IPS-18c (cell line): Measurements from ENCODE around the gene DROSHA.

Experiments used
- H3K4me3 ChIP-seq: 2 replicates; pipeline ENCODE4 v1.7.0; 2013; ENCODE audit warnings: low read depth, mild to moderate bottlenecking, low read length, moderate library complexity; ENCODE audit not compliant: insufficient read depth
- H3K9me3 ChIP-seq: one replicate; pipeline ENCODE4 v1.6.1; 2013; ENCODE audit warnings: mild to moderate bottlenecking, low read length, moderate library complexity; ENCODE audit not compliant: control insufficient read depth, insufficient read depth

DROSHA gene

DNA sequence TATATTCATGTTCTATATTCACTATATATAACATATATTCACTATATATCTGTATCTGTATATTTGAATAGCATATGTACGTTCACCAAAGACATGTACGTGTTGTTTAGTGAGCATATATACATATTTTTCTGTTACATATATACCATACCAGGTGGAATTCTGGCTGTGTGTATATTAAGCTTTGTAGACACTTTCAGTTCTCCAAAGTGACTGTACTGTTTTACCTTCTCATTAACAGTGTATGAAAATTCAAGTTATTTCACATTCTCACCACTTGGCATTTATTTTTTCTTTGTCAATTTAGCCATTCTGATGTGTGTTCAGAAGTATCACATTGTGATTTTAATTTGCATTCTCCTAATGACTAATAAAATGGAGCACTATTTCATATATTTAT is 52.2 kb downstream of the DROSHA start:
- H3K4me3 ChIP-seq, result no peak overlapping the region
- no peaks in the 10 kb centered on the region for H3K9me3 ChIP-seq

DNA sequence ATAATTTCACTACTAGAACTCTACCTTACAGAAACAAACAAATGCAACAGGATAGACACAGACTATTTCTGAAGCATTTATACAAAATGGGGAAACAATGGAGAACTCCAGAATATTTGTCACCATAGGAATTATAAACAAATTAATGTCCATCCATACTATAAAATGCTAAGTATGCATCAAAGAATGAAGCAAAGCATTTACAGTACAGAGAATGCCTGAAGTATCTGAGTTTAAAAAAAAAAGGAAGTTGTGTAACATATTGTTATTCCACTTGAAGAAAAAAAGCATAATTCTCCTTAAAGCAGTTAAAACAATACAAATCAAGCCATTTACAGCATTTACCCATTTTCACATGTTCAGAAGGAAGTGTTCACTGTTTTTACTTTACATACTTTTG is 53.0 kb downstream of the DROSHA start:
- H3K9me3 ChIP-seq, result no peaks in the 10 kb centered on the region
- no peak overlapping the region for H3K4me3 ChIP-seq

DNA sequence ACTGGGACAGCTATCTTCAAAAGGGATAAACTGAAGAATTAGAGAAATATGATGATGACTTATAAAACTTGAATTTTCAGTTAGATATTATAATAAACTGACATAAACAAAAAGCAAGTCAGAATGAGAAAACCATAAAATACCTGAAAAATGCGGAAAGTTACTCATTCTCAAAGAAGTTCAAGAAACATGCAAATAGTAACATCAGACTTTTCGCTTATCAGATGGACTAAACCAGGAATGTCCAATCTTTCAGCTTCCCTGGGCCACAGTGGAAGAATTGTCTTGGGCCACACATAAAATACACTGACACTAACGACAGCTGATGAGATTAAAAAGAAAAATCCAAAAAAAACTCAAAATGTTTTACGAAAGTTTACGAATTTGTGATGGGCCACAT is 53.9 kb downstream of the DROSHA start:
- Histone ChIP-seq H3K9me3 (no peaks in the 10 kb centered on the region), H3K4me3 (no peak overlapping the region)

DNA sequence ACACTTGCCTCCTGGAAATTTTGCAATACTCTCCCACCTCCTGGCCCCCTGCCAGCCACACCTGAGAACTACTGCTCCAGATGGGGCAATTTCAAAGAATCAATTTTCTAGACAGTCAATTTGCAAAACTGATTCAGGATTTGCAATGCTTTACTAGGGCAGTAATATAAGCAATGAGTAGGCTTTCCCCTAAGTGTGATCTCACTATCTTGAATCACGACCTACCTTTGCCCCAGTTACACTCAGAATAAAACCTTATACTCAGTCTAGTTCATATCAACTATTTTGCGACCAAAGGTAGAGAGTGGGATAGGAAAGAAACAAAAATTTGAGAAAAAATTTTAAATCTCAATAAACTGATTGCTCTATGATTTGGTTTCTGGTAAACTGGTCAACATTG is 54.4 kb downstream of the DROSHA start:
- Histone ChIP-seq H3K9me3 (no peaks in the 10 kb centered on the region), H3K4me3 (no peak overlapping the region)

DNA sequence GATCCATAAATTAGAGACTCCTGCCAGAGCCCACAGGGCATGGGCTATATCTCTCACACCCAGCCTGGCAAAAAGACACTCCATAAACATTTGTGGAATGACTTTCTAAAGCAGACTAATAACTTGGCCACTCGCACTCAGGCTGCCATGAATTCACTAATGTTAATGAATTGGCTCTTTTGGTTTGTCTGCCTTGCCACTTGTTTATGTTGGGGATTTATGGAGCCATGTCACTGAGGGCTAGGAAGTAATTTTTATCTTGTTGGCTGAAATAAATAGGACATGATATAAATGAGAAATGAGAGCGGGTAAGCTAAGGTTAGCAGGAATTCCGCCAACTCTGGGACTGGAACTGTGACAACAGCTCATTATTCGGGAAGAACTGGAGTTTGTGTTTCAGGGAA is 55.2 kb downstream of the DROSHA start:
- no peaks in the 10 kb centered on the region for H3K9me3 ChIP-seq
- no peak overlapping the region for H3K4me3 ChIP-seq

DNA sequence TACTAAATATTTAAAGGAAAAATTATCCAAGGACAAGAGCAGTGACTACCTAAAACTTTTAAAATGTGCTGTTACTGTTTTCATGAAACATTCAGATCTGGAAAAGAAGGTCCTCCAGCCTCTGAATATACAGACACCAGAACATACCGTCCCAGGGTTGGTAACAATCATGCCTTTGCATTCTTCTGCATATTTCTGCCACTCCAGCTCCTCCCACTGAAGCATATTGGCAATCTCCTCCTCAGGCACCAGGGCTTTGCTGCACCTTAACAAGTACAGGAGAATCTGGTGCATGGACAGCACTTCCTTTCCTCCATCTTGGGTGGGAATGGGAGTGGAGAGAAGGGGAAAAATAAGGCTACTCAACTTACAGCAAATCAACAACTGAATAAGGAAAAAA is 60.0 kb downstream of the DROSHA start:
- Histone ChIP-seq H3K4me3 (no peak overlapping the region), H3K9me3 (no peaks in the 10 kb centered on the region)

DNA sequence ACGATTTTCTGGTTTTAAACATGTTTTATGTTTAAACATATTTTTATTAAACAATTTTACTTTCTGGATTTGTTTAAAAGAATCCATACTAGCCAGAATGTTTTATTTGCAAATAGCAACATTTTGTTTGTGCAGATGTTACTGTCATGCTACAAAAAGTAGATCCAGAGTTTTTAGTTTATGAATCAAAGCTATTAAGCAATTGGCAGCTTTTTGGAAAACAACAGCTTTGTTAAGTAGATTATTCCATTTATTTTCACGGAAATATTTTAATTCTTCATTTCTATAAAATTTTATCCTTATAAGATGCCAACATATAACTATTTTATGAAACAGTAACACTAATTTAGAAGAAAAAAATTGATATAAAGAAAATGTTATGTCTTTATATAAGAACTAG is 60.9 kb downstream of the DROSHA start:
- H3K9me3 ChIP-seq, result no peaks in the 10 kb centered on the region
- H3K4me3 ChIP-seq, result no peak overlapping the region

DNA sequence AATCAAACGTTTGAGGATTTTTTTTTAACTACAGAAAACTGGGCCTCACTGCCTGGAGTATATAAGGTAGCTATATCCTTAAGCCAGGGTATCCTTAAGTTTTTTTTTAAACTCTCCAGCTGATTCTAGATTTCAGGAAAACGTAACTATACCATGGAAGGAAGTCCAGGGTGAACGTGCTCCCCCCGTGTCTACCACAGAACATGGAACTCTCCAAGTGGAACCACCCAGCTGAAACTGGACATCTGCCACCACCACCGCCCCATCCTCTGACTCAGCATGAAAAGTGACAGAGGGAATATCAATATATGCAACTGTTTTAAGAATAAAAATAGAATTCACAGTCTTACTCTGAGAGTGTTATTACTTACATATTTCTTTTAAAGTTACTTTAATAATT is 61.3 kb downstream of the DROSHA start:
- Histone ChIP-seq H3K4me3 (no peak overlapping the region), H3K9me3 (no peaks in the 10 kb centered on the region)

DNA sequence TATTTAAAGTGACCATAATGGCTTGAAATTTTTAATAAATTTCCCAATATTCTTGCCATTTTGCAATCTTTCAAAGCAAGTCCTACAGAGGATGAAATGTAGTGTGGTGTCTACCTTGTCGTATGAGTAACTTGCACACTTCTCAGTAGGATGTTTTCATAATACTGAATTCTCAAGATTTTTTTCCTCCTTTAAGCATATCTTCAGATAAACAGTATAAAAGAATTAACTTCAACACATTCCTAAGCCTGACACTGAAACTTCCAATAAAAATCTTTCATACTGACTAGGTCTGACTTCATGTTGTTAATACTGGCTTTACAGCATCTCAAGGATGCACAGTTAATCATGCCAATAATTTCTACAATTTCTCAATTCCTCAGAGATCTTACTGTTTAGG is 62.0 kb downstream of the DROSHA start:
- Histone ChIP-seq H3K4me3 (no peak overlapping the region), H3K9me3 (no peaks in the 10 kb centered on the region)

DNA sequence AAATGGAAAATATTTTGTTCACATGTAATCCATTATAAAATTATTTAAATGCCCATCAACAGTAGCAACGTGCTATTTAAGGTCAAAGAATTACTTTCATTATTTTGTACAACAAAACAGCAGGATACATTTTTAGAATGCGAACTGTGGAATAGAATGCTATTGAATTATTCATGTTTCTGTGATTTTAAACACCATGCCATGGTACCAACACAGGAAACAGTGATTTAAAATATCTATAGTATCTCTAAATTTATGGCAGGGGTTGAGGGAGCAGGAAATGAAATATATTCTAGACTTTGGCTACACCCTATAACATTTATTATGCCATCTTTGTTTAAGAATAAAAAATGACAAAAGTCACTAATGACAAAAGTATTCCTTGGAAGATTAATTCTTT is 62.4 kb downstream of the DROSHA start:
- no peak overlapping the region for H3K4me3 ChIP-seq
- H3K9me3 ChIP-seq, result no peaks in the 10 kb centered on the region

DNA sequence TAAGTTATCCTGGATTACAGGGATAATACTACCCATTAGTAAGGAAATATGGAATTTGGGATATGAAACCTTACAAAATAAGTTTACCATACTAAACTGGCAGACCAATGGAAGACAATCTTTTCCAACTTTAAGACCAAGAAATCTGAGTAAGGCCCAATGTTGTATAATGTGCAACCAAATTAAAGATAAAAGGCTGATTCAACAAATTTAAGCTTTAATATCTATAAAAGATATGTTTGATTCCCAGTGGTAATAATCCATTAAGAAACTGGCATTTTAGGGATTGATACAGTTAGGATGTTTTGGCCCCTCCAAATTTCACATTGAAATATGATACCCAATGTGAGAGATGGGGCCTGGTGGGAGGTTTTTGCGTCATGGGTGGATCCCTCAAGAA is 66.6 kb downstream of the DROSHA start:
- H3K9me3 ChIP-seq, result no peaks in the 10 kb centered on the region
- no peak overlapping the region for H3K4me3 ChIP-seq

DNA sequence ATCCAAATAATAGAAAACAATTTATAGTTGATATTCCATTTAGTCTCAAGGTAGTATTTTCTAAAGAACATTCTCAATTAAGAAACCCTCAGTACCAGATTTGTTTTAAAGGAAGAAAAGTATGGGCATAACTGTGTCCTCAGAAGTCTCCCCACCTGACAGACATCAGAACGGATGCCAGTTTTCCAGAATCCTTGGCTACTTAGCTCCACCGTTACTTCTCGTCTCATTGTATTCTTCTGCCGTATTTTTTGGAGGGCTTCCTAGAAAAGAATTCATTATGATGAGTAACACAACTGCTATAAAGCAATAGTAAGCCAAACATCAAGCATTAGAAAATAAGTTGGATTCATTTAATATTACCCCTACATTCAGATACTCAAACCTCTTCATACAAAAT is 67.8 kb downstream of the DROSHA start:
- Histone ChIP-seq H3K9me3 (no peaks in the 10 kb centered on the region), H3K4me3 (no peak overlapping the region)

DNA sequence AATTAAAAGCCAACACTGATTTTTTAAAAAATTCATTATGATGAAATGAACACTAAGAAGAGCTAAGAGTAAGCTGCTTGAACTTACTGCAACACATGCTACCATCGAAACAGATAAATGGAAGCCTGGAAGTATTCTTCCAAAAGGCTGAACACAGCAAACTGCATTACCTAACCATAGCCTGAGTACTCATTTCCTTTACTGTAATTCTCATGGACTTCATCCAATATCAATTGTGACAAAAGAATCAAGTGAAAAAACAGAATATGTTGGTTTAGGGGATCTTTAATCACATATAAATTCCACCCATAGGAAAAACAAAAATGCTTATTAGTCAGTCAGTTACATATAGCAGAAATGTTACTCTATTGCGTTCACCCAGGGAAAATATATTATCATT is 68.5 kb downstream of the DROSHA start:
- Histone ChIP-seq H3K9me3 (no peaks in the 10 kb centered on the region), H3K4me3 (no peak overlapping the region)

DNA sequence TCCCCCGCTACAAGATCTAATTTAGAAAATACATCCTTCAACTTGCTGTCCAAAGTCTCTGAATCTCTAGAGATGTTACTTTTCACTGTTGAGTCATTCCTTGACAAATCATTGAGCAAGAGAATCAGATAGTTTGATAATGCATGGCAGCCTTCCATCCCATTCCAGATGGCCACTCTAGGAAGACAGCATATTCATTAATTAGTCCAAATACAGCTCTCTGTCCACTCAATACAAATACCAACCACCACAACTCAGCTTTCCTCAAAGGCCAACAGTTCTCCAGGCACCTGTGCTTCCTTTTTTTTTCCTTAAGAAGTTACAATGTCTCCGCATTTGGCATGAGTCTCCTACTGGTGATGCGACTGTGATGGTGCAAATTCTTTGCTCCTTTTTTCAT is 72.3 kb downstream of the DROSHA start:
- Histone ChIP-seq H3K4me3 (no peak overlapping the region), H3K9me3 (peaks cover 4% of the 10 kb centered on the region)

DNA sequence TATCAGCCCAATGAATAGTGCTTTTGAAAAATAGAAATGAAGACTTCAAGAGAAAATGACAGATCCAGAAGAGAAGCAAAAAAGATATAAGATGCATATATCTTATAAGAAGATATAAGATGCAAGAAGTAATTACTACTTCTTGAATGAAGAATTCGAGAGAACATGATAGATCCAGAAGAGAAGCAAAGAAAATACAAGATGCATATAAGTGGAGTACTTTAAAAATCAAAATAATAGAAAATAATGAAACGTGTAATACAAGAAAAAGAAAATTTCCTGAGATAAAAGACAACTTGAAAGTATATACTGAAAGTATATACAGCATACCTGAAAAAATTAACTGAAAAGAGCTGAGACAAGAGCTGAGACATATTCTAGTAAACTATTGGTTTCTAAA is 76.7 kb downstream of the DROSHA start:
- Histone ChIP-seq H3K9me3 (peaks cover 4% of the 10 kb centered on the region), H3K4me3 (no peak overlapping the region)

DNA sequence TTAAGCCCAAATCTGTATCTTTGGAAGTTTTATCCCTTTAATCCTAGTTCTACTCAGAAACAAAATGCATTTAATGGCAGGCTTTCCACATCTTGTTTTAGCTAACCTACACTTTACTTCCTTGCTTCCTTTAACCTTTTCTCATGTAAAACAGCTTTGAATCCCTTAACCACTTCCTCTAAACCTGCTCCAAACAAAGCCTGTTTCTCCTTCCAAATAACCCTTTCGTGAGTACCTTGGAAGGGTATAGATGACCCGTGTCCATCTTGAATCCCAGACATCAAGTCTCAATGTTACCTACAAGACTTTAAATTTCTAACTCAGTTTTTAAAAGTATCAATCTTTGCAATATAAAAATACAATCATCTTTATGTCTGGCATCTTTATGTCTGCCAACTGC is 78.4 kb downstream of the DROSHA start:
- peaks cover 4% of the 10 kb centered on the region for H3K9me3 ChIP-seq
- H3K4me3 ChIP-seq, result no peak overlapping the region

DNA sequence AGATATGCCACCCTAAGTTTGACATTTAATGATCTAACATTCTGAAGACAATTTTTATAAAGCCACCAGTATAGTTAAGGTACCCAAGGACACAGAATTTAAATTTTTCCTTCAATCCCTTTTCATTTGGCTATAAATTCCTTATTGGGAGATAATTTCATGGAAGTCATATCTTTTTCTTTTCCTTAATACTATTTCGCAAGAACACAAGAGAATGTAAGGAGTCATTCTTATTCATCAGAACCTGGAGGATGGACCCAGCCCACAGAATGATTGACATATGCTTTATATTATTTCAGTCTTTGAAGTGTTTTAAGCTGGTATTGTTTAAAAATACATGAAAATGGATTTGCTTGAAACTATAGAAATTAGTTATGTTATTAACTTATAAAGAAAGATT is 79.6 kb downstream of the DROSHA start:
- H3K9me3 ChIP-seq, result peaks cover 4% of the 10 kb centered on the region
- no peak overlapping the region for H3K4me3 ChIP-seq

DNA sequence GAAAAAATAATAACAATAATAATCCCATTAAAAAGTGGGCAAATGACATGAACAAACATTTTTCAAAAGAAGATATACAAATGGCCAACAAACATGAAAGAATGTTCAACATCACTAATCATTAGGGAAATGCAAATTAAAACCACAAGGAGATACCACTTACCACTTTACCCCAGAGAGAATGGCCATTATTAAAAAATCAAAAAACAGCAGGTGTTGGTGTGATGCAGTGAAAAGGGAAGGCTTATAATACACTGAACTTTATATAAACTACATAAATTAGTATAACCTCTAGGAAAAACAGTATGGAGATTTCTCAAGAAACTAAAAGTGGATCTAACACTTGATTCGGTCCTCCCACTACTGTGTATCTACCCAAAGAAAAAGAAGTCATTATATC is 81.9 kb downstream of the DROSHA start:
- no peak overlapping the region for H3K4me3 ChIP-seq
- no peaks in the 10 kb centered on the region for H3K9me3 ChIP-seq

DNA sequence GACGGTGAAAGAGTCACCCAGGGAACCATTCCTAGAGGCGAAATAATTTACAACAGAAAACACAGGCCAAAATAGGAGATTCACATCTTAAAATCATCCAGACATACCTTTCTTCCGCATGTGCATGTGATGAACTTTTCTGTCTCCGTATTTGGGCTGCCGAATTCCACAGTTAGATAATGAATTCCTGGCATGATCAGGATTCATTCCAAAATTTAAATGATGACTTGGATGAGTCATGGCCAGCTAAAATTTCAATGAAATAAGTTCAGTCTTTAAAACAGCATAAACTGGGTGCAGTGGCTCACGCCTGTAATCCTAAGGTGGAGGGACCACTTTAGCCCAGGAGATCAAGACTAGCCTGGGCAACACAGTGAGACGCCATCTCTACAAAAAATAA is 82.7 kb downstream of the DROSHA start:
- H3K9me3 ChIP-seq, result no peaks in the 10 kb centered on the region
- H3K4me3 ChIP-seq, result no peak overlapping the region

DNA sequence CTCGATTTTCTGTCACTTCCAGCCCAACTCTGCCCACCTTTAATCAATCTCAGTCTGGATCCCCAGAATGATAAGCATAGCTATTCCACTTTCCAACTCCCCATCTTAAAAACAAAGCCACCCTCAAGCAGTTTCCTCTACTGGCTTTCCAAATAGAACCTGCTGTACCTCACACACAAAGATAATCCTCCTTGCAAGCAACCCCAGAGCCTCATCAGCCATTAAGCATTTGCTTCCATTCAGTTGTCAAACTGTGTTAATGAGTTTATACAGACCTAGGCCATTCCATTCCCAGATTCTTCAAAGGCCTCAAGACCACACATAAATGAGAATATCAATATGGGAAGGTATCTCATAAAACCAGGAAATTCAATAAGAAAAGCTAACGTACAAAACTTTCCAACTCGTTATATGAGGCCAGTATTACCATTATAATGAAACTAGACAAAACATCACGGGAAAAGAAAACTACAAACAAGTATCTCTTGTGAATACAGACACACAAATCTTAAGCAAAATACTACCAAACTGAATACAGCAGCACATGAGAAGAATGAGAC is 86.8 kb downstream of the DROSHA start:
- Histone ChIP-seq H3K4me3 (no peak overlapping the region), H3K9me3 (no peaks in the 10 kb centered on the region)
